B cell (primary cell): ENCODE measurements around the gene NELL1.

Experiments used
- CTCF ChIP-seq: fragments of 200-600 bp; IDR thresholded peaks from one replicate; pipeline ENCODE4 v1.8.0; 2022; ENCODE audit warnings: antibody characterized with exemption, mild to moderate bottlenecking
- EZH2 ChIP-seq: IDR thresholded peaks from 2 replicates; pipeline ENCODE4 v1.6.1; 2012; ENCODE audit warnings: borderline replicate concordance, low read depth, mild to moderate bottlenecking, moderate library complexity, low read length; ENCODE audit not compliant: insufficient read depth, poor library complexity, severe bottlenecking

DNA sequence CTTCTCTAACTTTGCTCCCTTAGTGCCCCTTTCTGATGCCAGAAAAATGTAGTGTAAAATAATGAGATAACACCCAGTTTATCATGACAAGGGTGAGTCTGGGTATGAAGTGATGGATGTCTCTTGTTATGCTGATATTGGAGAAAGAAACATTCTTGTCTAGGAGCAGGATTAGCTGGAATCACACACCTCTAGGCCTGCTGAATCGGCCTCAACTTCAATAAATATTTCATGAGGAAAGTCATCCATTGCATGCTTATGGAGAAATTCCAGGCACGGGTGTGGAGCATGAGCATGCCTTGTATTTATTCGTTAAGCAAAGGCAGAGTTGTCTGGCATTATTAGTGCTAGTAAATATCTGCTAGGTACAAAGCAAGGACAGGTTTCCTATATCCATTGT lies 113.4 kb downstream of the NELL1 start:
- TF ChIP-seq CTCF (no peak), EZH2 (no peak)
